NCI-H146 treated with DMSO at 0.1 percent for 48 hours (cell line): ENCODE results near the gene PANX1.
"Not testable (repeated sequence)": the region's sequence is repeated elsewhere in the genome, so short reads cannot be mapped to it uniquely, and the experiment has no call there.

ENCODE experiments used
- DNase-seq: peaks from one replicate; lab custom pipeline; 2025; ENCODE audit not compliant: unreplicated experiment; lab: John Stamatoyannopoulos, UW

Gene PANX1, protein sequence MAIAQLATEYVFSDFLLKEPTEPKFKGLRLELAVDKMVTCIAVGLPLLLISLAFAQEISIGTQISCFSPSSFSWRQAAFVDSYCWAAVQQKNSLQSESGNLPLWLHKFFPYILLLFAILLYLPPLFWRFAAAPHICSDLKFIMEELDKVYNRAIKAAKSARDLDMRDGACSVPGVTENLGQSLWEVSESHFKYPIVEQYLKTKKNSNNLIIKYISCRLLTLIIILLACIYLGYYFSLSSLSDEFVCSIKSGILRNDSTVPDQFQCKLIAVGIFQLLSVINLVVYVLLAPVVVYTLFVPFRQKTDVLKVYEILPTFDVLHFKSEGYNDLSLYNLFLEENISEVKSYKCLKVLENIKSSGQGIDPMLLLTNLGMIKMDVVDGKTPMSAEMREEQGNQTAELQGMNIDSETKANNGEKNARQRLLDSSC

DNA sequence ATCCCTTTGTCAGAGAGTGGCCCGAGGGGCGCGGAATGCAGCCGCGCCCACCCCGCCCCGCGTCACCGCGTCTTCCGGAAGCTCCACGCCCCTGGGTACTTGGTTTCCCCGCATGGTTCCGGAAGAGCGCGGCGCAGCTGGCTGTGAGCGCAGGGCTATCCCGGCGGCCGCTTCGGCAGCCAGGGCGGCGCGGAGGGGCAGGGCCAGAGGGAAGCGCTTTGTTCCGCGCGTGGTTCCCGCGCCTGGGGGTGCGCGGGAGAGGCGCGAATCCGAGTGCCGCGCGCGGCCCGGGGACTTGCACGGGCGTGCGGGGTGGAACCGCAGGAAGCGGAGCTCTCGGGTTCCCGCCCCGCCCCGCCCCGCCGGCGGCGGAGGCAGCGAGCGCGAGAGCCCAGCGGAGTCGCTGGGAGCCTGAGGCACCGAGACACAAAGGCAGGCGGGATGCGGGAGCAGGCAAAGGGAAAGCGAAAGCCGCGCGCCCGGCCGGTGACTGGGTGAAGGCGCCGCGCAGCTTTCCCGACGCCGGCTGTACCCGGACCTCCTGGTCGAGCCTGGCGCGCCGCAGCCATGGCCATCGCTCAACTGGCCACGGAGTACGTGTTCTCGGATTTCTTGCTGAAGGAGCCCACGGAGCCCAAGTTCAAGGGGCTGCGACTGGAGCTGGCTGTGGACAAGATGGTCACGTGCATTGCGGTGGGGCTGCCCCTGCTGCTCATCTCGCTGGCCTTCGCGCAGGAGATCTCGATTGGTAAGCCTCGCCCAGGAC lies at the start of gene PANX1:
Gene PANX1, plus strand, starts transcription at position 96 of the 766 bp plus-strand sequence. Its CDS starts 472 bp downstream, at position 568.
- DNase-seq, result peak; percentile 78

DNA sequence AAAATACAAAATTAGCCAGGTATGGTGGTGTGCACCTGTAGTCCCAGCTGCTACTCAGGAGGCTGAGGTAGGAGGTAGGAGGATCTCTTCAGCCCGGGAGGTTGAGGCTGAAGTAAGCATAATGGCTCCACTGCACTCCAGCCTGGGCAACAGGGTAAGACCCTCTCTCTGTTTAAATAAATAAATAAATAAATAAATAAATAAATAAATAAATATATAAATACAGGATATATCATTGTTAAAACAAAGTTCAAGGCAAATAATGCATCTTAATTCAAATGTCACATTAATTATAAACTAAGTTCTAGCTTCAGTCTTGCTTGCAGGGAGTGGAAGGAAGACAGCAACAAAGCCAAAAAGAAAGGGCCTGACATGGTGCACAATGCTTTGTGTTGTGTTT lies 44.5 kb upstream of the PANX1 start:
- DNase-seq, result no peak

DNA sequence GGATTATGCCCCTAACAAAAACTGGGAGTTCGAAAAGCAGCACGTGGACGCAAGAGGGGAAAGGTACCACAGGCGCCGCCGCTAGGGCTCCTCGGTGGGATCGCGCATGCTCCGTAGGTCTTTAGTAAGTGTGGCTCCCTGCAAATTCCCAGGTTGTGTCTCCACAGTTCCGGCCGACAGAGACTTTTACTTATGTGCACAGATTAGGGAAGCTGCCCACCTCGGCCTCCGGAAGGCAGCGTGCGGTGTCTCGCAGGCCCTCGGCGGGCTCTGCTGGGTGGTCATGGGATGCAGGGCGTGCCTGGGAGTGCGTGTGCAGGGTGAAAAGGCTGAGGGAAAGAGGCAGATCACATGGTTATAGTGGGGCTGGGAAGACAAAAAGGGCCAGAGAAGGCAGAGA lies 39.7 kb upstream of the PANX1 start:
- no peak for DNase-seq

DNA sequence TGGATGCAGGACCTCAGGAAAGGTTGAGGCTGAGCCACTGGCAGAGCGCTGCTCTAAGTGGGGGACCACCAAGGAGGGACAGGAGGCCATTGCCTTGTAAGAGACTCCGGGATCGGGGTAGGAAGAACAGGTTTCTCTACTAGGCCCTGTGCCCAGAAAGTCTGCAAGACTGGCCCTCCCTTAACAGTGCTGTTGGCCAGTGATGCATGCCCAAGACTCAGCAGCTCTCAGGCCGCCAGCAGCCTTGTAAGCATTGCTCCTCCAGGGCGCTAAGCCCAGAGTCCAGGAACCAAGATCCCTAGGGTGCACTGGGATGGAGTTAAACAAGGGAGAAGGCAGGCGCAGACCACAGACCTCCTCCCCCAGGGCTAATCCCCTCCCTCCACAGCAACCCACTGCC lies 39.3 kb upstream of the PANX1 start:
- no peak for DNase-seq

DNA sequence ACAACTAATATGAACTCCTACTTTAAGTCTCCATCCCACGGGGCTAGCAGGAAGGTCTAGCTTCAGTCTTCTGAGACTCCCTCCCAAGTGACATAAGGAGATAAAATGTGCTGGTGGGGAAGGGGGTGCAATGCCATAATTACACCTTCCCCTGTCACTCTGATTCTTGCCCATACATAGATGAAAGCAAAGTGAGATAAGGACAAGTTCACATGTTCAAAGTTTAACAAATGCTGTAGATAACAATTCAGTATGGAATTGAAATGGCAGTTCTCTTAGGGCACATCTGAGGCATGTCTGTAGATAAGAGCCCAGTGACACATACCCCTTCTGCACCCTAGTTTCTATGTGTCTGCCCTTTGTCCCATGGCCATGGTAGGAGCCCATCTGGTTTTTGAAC lies 38.2 kb upstream of the PANX1 start:
- no peak for DNase-seq

DNA sequence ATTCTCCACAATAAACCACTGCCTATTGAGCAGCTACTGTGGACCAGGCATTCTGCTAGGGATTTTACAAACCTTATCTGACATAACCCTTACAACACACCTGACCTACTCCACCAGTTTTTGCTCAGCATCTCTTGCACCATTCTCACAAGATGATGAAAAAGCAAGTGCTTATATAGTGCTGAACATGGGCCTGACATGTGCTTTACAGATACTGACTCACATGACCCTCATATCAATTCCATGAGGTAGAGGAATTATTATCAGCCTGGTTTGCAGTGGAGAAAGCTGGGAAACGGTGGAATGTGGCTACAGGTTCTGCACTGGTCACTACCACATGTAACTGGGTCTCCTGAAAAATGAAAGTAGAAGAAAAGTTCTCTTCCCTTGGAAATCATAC lies 37.5 kb upstream of the PANX1 start:
- DNase-seq, result no peak

DNA sequence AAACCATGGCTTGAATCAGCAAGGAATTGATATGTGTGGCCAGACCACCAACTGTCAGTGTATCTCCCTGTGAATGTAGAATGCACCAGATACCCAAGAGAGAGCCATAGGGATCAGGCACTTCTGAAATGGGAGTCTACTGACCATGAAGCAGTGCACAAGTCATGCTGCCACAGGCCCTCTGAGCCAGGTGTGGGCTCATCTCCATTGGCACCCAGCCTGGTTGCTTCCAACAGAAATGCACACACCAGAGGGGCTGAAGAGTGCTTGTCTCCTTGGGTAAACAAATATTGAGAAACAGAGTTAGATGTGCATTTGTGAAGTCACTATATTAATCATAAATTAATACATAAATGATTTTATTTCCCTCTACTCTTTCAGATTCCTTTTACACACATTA lies 28.4 kb upstream of the PANX1 start:
- DNase-seq, result no peak

DNA sequence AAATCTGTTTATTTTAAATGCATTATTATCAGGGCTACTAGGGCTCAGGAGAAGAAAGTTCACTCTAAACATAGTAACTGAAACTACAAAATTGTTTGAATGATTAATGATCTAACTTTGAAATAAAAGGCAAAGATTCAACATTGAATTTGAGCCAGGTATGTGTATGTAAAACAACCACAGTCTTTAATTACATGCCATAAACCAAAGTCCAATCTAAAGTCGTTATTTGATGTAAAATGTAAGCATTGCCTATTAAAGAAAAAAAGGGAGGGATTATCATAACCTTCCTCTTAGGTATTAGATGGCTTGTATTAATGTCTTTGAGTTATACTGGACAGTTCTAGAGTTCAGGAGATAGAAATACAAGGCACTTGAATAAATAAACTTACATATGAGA lies 25.2 kb upstream of the PANX1 start:
- no peak for DNase-seq

DNA sequence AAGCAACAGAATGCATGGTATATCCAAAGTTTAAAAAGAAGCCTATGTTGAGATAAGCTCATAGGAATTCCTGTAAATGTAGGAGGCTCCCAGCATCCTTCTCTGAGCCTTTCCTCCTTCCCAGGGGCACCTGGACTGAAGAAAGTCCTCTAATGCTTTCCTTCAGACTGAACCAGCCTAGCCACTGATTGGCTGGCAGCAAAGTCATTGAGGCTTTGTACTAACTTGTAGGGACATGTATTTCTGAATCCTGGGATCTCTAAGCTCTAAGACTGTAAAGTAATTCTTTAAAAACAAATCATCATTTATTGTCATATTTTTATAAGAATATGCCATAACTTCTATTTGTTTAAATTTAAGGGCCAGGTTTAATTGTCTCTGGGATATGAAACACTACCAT lies 23.9 kb upstream of the PANX1 start:
- no peak for DNase-seq

DNA sequence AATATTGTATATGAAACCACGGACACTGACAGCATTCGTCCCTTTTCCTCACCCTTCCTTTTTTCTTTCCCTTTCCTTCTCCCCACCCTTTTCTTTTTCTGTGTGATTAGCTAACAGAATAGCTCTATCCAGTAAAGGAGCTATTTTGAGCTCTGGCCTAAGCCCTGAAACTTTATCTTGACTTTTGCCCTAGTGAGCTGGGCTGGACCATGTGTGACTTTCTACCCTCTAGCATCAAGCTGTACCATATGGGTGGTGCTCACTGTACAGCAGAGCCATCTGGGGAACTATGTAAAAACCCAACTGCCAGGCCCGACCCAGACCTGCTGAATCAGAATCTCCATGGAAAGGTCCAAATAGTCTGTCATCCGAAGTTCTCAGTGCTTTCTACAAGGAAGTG lies 21.9 kb upstream of the PANX1 start:
- no peak for DNase-seq

DNA sequence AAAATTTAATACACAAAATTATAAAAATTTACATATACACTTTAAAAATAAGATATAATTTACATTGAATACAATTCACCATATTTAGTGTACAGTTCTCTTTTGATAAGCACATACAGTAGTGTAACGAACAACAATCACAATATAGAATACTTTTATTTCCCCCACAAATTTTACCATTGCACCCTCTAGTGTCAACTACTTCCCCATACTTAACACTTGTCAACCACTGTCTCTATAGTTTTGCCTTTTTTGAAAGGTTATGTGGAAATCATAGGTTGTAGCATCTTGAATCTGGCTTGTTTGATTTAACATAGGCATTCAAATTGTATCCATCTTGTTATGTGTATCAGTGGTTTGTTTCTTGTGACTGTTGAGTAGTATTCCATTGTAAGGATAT lies 21.3 kb upstream of the PANX1 start:
- DNase-seq, result no peak

DNA sequence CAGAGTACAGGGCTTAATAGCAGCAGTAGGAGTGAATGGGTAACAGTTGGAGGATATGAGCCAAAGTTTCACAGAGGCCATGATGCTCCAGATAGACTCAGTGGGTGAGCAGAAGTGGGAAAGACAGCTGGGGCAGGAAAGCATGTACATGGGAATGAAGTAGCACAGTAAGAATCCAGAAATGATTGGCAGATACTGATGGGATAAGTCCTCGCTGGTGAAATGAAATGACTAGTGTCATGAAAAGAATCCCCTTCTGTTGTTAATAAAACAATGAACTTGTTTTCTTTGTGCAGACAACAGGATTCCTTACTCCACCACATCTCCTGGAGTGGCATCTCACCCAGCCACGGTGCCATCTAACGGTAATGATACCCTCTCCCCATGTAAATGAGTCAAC lies 17.4 kb upstream of the PANX1 start:
- no peak for DNase-seq

DNA sequence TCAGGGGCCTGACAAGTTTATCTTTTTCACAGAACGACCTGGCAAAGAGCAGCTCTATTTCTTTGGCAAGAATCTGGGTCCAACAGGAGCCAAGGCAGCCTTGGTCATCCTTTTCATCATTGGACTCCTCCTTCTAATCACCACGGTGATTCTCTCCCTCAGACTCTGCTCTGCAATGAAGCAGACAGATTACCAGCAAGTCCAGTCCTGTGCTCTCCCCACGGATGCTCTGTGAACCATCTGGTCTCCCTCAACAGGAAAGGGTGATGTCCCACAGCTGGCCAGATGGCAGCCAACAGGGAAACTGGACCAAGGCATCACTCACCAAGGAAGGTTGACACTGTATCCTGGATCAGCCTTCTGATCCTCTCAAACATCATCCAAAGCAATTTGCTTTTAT lies 17.0 kb upstream of the PANX1 start:
- DNase-seq, result no peak

DNA sequence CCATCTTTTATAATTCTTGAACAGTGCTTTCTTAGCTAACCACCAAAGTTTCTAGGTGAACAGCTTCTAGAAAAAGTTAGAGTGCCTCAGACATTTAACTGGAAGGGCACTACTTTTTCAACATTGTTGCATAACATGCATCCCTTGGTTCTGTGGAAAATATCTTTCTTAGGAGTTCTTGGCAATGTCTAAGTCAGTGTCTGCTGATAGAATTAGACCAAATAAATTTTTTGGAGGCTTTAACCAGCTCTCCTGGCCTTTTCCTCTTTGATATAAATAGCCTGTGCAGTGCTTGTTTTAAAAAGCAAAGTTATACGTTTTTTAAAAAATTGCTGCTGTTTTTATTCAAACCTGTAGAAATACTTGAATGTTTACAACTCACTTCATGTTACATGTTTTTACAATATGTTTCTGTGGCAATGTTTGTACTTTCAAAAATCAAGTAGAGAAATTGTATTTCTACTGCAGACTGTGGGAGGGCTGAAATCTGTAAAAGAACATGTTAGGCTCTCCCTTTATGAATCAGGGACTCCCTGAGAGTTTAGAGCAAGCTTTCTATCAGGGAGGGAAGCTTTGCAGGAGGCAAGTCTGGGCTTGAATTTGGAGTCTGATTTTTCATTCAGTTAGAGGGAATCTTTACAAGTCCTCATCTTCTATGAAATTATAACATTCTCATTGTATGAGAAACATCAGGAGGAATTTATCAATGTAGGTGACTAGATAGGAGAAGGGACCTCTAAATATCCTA lies 16.3 kb upstream of the PANX1 start:
- no peak for DNase-seq

DNA sequence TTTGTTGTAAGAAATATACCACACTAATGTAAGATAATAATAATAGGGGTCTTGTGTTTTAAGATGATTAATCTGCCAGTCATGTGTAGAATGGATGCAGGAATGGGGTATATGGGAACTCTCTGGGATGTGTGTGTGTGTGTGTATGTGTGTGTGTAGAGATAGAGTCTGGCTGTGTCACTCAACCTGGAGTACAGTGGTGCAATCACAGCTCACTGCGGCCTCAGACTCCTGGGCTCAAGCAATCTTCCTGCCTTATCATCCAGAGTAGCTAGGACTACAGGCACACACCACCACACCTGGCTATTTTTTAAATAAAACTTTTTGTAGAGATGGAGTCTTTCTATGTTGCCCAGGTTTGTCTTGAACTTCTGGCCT lies 11.5 kb upstream of the PANX1 start:
- DNase-seq, result no peak

DNA sequence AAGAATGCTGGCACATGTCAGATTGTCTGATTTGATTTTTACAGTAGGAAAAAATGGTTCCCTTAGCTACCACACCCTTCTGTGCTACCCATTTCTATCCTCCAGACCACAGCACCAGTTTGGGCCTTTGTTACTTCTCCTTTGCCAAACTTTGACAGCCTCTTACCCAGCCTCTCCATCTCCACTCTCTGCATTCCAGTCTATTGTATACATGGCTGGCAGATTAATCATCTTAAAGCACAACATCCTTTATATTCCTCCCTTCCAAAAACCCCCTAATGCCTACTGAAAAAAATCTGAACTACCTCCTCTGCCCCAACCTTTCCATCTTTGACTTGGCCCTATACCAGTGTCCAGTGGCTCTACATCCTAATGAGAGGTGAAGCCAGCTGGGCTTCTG lies 10.8 kb upstream of the PANX1 start:
- no peak for DNase-seq

DNA sequence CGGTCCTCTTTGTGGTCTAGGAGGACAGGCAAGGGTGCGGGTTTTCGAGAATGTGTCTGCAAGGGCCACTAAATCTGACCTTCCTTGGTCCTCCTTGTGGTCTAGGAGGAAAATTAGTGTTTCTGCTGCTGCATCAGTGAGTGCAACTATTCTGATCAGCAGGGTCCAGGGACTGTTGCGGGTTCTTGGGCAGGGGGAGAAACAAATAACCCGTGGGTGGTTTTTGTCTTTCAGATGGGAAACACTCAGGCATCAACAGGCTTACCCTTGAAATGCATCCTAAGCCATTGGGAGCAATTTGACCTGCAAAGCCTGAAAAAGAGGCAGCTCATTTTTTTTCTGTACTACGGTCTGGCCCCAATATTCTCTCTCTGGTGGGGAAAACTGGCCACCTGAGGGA lies 9.0 kb upstream of the PANX1 start:
- DNase-seq, result not testable (repeated sequence)

DNA sequence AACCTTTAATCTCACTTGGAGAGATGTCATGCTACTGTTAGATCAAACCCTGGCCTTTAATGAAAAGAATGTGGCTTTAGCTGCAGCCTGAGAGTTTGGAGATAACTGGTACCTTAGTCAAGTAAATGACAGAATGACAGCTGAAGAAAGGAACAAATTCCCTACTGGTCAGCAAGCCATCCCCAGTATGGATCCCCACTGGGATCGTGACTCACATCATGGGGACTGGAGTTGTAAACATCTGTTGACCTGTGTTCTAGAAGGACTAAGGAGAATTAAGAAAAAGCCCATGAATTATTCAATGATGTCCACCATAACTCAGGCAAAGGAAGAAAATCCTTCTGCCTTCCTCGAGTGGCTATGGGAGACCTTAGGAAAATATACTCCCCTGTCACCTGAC lies 8.1 kb upstream of the PANX1 start:
- not testable (repeated sequence) for DNase-seq

DNA sequence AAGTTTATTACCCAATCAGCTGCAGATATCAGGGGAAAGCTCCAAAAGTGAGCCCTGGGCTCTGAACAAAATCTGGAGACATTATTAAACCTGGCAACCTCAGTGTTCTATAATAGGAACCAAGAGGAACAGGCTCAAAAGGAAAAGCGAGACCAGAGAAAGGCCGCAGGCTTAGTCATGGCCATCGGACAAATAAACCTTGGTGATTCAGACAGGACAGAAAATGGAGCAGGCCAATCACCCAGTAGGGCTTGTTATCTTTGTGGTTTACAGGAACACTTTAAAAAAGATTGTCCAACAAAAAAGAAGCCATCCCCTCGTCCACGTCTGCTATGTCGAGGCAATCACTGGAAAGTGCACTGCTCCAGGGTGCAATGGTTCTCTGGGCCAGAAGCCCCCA lies 7.7 kb upstream of the PANX1 start:
- no peak for DNase-seq

DNA sequence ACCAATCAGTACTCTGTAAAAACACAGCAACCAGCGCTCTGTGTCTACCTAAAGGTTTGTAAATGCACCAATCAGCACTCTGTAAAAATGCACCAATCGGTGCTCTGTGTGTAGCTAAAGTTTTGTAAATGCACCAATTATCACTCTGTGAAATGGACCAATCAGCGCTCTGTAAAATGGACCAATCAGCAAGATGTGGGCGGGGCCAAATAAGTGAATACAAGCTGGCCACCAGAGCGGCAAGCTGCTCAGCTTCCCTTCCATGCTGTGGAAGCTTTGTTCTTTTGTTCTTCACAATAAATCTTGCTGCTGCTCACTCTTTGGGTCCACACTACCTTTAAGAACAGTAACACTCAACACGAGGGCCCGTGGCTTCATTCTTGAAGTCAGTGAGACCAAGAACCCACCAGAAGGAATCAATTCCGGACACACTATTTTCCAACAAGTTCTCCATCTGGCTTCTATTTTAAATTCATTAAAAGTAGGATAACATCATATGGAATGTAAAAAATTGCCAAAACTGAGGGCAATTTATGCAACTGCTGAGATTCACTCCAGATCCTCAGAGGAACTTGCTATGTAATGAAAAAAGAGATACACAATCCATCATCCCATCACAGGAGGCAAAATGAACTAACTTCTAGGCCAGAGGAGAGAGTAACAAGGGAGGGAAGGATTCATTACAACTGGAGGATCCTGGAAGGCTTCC lies 3.1 kb upstream of the PANX1 start:
- no peak for DNase-seq

DNA sequence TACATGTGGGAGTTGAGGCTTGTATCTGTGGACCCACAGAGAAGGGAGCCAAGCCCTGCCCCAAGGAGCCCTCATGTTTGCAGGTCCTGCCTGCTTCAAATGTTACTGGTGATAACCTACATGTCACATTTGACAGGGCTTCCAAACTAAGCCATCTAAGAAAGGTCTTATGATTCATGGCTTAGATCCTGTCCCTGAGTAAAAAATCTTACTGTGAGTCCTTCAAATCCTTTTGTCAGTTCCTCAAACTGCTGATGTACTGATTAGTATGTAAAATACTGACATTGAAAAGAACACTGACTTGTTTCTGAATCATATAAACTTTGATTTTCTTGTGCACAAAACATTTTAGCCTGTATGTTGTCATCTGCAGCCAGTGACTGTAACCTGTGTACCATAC lies 1.0 kb upstream of the PANX1 start:
- DNase-seq, result no peak
